Esophagus squamous epithelium (tissue), 4 donors: ENCODE results near the gene OSBPL9.

Experiments used
- CTCF ChIP-seq, 6 experiments: fragments of 450-650 bp in 4 of 6; fragments of 200-600 bp in 2 of 6; sonication (generic) in 2 of 6; IDR thresholded peaks; one replicate each; pipeline ENCODE4 v1.5.1; 2016 to 2019; ENCODE audit warnings: antibody characterized with exemption in 6 of 6, mild to moderate bottlenecking in 4 of 6, moderate library complexity in 4 of 6
- POLR2A ChIP-seq, 4 donors: fragments of 450-650 bp; IDR thresholded peaks; one replicate each; pipeline ENCODE4 v1.6.1; 2017; ENCODE audit warnings: antibody characterized with exemption in 4 of 4, mild to moderate bottlenecking in 4 of 4, moderate library complexity in 3 of 4

- TF ChIP-seq CTCF (IDR thresholded peaks at IDR 0.05) (no peak), POLR2A (IDR thresholded peaks at IDR 0.05) (no peak)
Observed at GRCh38 chr1:51581238-51581637, 35.7 kb upstream of the OSBPL9 start.
